ENCODE results near the gene PCDH9.

The PCDH9 gene

DNA sequence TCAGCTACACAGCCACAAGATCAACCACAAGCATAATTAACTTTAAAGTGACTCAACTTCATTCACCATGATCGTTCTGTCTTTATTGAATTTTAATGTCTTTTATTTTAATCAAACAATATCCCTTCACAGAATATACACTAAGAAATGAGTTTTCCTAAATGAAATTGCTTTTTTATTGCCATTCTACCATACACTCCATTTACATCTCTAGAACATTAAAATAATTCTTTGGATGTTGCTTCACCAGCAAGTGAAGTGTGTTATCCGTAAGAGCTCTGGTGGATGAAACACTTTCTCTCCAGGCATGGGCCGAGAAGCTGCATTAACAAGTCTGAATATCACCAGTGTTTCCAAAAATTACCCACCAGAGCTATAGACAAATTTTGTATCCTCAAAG lies 789.2 kb downstream of the PCDH9 start:
- Histone ChIP-seq H3K9ac (ENCODE audit: low read length) (no peak overlapping the region), H4K20me1 (ENCODE audit: insufficient read depth, low read length) (no peaks in the 10 kb centered on the region), H3K27me3 (ENCODE audit: low read depth, low read length) (no peaks in the 10 kb centered on the region), H3K79me2 (ENCODE audit: low read length) (no peaks in the 10 kb centered on the region), H3K4me1 (ENCODE audit: low read length) (no peaks in the 10 kb centered on the region), H3K27ac (ENCODE audit: low read length) (no peak overlapping the region), H2AFZ (ENCODE audit: low read depth, low read length) (no peak overlapping the region), H3K4me3 (ENCODE audit: low read length) (no peak overlapping the region), H3K36me3 (replicated peaks; ENCODE audit: low read depth, low read length) (no peaks in the 10 kb centered on the region), H3K4me2 (ENCODE audit: low read length) (no peak overlapping the region), H3K9me3 (ENCODE audit: insufficient read depth, low read length) (no peaks in the 10 kb centered on the region)
- no peak for TF ChIP-seq EZH2phosphoT487 (IDR thresholded peaks at IDR 0.05; ENCODE audit: low read depth)
- TF ChIP-seq CTCF (IDR thresholded peaks at IDR 0.05; ENCODE audit: low read depth, low read length) = no peak

DNA sequence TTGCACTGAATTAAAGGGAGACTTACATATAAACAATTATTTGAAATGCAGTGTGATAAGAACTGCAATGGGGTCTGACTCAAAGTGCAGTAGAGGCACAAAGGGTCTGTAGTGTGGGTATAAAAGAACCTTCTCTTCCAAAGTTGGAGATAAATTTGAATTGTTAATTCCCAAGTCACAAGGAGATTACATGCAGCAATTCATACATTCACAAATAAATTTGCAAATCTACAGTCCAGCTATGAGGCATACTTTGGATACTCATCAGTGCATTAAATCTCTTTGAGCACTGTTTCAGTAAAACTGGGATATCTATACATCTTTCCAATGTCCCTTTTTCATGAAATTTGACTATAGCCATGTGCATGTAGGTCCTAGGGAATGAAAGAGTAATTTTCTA lies 799.4 kb downstream of the PCDH9 start:
- Histone ChIP-seq H2AFZ (ENCODE audit: low read depth, low read length) (no peak overlapping the region), H3K4me1 (ENCODE audit: low read length) (no peaks in the 10 kb centered on the region), H3K36me3 (replicated peaks; ENCODE audit: low read depth, low read length) (no peaks in the 10 kb centered on the region), H3K27ac (ENCODE audit: low read length) (no peak overlapping the region), H3K9ac (ENCODE audit: low read length) (no peak overlapping the region), H3K4me2 (ENCODE audit: low read length) (no peak overlapping the region), H4K20me1 (ENCODE audit: insufficient read depth, low read length) (no peaks in the 10 kb centered on the region), H3K9me3 (ENCODE audit: insufficient read depth, low read length) (no peaks in the 10 kb centered on the region), H3K27me3 (ENCODE audit: low read depth, low read length) (no peaks in the 10 kb centered on the region), H3K79me2 (ENCODE audit: low read length) (no peaks in the 10 kb centered on the region), H3K4me3 (ENCODE audit: low read length) (no peak overlapping the region)
- TF ChIP-seq CTCF (IDR thresholded peaks at IDR 0.05; ENCODE audit: low read depth, low read length) (no peak), EZH2phosphoT487 (IDR thresholded peaks at IDR 0.05; ENCODE audit: low read depth) (no peak)

DNA sequence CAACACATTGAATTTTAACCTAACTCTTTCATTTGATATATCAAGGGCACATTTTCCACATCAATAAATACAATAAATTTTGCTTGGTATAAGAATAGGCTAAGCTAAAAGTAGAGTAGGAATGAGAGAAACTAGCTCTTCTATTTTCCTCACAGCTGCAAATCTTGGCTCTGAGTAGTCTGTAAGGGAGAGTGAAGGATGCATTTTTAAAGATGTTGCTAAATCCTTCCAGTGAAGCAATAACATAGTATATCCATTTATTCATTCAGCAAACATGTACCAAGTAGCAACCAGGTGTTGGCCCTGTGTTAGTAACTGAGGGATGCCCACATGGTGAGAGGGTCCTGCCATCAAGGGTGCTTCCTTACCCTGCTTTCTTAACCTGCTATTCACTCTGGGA lies 799.9 kb downstream of the PCDH9 start:
- no peak for TF ChIP-seq CTCF (IDR thresholded peaks at IDR 0.05; ENCODE audit: low read depth, low read length)
- no peak for TF ChIP-seq EZH2phosphoT487 (IDR thresholded peaks at IDR 0.05; ENCODE audit: low read depth)
- Histone ChIP-seq H3K9me3 (ENCODE audit: insufficient read depth, low read length) (no peaks in the 10 kb centered on the region), H3K9ac (ENCODE audit: low read length) (no peak overlapping the region), H3K4me3 (ENCODE audit: low read length) (no peak overlapping the region), H3K27me3 (ENCODE audit: low read depth, low read length) (no peaks in the 10 kb centered on the region), H3K27ac (ENCODE audit: low read length) (no peak overlapping the region), H3K36me3 (replicated peaks; ENCODE audit: low read depth, low read length) (no peaks in the 10 kb centered on the region), H3K79me2 (ENCODE audit: low read length) (no peaks in the 10 kb centered on the region), H3K4me1 (ENCODE audit: low read length) (no peaks in the 10 kb centered on the region), H4K20me1 (ENCODE audit: insufficient read depth, low read length) (no peaks in the 10 kb centered on the region), H2AFZ (ENCODE audit: low read depth, low read length) (no peak overlapping the region), H3K4me2 (ENCODE audit: low read length) (no peak overlapping the region)

DNA sequence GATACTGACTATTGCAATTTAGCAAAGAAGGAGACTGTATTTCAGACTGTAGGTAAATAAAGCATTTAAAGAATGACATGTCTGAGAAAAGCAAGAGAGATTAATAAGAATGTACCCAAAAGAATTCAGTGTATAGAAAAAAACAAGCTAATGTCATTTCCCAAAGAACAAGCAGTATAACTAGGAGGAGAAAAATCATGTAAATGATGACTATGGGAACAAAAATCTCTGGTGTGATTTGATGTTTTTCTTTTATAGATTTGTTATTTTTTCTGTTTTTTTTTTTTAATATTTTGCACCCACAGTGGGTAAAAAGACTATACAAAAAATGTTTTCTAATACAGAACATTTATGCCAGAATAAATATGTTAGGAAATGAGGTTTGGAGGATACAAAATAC lies 801.0 kb downstream of the PCDH9 start:
- Histone ChIP-seq H3K36me3 (replicated peaks; ENCODE audit: low read depth, low read length) (no peaks in the 10 kb centered on the region), H3K9ac (ENCODE audit: low read length) (no peak overlapping the region), H4K20me1 (ENCODE audit: insufficient read depth, low read length) (no peaks in the 10 kb centered on the region), H3K27ac (ENCODE audit: low read length) (no peak overlapping the region), H3K79me2 (ENCODE audit: low read length) (no peaks in the 10 kb centered on the region), H3K4me1 (ENCODE audit: low read length) (no peaks in the 10 kb centered on the region), H3K4me3 (ENCODE audit: low read length) (no peak overlapping the region), H3K4me2 (ENCODE audit: low read length) (no peak overlapping the region), H2AFZ (ENCODE audit: low read depth, low read length) (no peak overlapping the region), H3K9me3 (ENCODE audit: insufficient read depth, low read length) (no peaks in the 10 kb centered on the region), H3K27me3 (ENCODE audit: low read depth, low read length) (no peaks in the 10 kb centered on the region)
- TF ChIP-seq CTCF (IDR thresholded peaks at IDR 0.05; ENCODE audit: low read depth, low read length) = no peak
- no peak for TF ChIP-seq EZH2phosphoT487 (IDR thresholded peaks at IDR 0.05; ENCODE audit: low read depth)

Measured in OCI-LY3 (cell line).